Adipocyte (in vitro differentiated cells): ENCODE results near the gene DNAJC6.
"Not testable (repeated sequence)": the region's sequence is repeated elsewhere in the genome, so short reads cannot be mapped to it uniquely, and the experiment has no call there.

Experiments
- DNase-seq: peaks from one replicate; pipeline ENCODE4 v3.0.0-alpha.2; 2015; ENCODE audit warnings: low read depth
- H3K27me3 ChIP-seq: replicated peaks from 2 replicates; pipeline ENCODE4 v1.7.0; 2013; ENCODE audit warnings: mild to moderate bottlenecking, low read length, moderate library complexity; ENCODE audit not compliant: control insufficient read depth, insufficient read depth
- H3K36me3 ChIP-seq: 2 replicates; pipeline ENCODE4 v1.7.0; 2013; ENCODE audit warnings: low read length, mild to moderate bottlenecking, moderate library complexity; ENCODE audit not compliant: control insufficient read depth, insufficient read depth, severe bottlenecking
- H3K4me1 ChIP-seq: 2 replicates; pipeline ENCODE4 v1.7.0; 2013; ENCODE audit warnings: mild to moderate bottlenecking, low read length, moderate library complexity; ENCODE audit not compliant: control insufficient read depth, insufficient read depth
- H3K4me3 ChIP-seq: 2 replicates; pipeline ENCODE4 v1.7.0; 2013; ENCODE audit warnings: mild to moderate bottlenecking, low read length, moderate library complexity
- H3K9ac ChIP-seq: 2 replicates; pipeline ENCODE4 v1.7.0; 2013; ENCODE audit warnings: mild to moderate bottlenecking, low read length, moderate library complexity
- H3K9me3 ChIP-seq: 2 replicates; pipeline ENCODE4 v1.7.0; 2013; ENCODE audit warnings: mild to moderate bottlenecking, low read length, moderate library complexity; ENCODE audit not compliant: control insufficient read depth

DNAJC6 gene

GRCh38 chr1:65435987-65436386 is 126.6 kb downstream of the DNAJC6 start:
- peaks cover 27% of the 10 kb centered on the region for H3K4me1 ChIP-seq
- peak overlapping the region; percentile 55 for H3K9ac ChIP-seq
- H3K36me3 ChIP-seq, result peaks cover 35% of the 10 kb centered on the region
- DNase-seq, result peak; percentile 75
- H3K4me3 ChIP-seq, result peak overlapping the region; percentile 7
- H3K27me3 ChIP-seq, result no peaks in the 10 kb centered on the region
- H3K9me3 ChIP-seq, result no peaks in the 10 kb centered on the region

GRCh38 chr1:65437616-65438015 is 128.3 kb downstream of the DNAJC6 start:
- peaks cover 27% of the 10 kb centered on the region for H3K4me1 ChIP-seq
- no peaks in the 10 kb centered on the region for H3K27me3 ChIP-seq
- no peak for DNase-seq
- no peak overlapping the region for H3K9ac ChIP-seq
- H3K36me3 ChIP-seq, result peaks cover 22% of the 10 kb centered on the region
- H3K4me3 ChIP-seq, result no peak overlapping the region
- peaks cover 4% of the 10 kb centered on the region for H3K9me3 ChIP-seq

DNA sequence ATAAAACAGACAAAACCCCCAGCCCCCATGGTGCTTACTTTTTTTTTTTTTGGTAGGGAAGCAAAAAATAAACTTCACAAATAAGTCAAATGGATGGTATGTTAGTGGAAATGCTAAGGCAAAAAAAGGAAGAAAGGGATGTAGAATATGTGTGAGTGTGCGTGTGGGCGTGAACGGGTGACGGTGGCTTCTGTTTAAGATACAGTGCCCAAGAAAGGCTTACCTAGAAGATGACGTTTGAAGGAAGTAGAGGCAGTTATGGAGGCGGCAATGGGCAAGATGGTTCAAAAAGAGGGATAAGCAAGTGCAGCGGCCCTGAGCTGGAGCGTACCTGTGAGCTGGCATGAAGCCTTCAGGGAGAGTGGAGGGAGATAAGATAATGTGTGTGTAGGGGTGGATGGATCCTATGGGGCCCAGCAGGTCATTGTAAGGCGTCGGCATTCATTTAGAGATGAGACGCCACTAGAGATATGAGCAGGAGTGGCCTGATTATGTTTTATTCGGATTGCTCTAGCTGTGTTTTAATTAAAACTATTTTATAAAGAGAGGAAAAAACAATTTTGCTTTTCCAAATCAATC is 131.1 kb downstream of the DNAJC6 start:
- no peak for DNase-seq
- H3K4me1 ChIP-seq, result peaks cover 25% of the 10 kb centered on the region
- H3K9me3 ChIP-seq, result peaks cover 7% of the 10 kb centered on the region
- no peak overlapping the region for H3K9ac ChIP-seq
- H3K4me3 ChIP-seq, result no peak overlapping the region
- H3K27me3 ChIP-seq, result no peaks in the 10 kb centered on the region
- H3K36me3 ChIP-seq, result no peaks in the 10 kb centered on the region

GRCh38 chr1:65440915-65441314 is 131.6 kb downstream of the DNAJC6 start:
- H3K4me1 ChIP-seq, result peaks cover 20% of the 10 kb centered on the region
- peaks cover 7% of the 10 kb centered on the region for H3K9me3 ChIP-seq
- no peaks in the 10 kb centered on the region for H3K27me3 ChIP-seq
- peak; percentile 35 for DNase-seq
- H3K9ac ChIP-seq, result no peak overlapping the region
- no peak overlapping the region for H3K4me3 ChIP-seq
- no peaks in the 10 kb centered on the region for H3K36me3 ChIP-seq

DNA sequence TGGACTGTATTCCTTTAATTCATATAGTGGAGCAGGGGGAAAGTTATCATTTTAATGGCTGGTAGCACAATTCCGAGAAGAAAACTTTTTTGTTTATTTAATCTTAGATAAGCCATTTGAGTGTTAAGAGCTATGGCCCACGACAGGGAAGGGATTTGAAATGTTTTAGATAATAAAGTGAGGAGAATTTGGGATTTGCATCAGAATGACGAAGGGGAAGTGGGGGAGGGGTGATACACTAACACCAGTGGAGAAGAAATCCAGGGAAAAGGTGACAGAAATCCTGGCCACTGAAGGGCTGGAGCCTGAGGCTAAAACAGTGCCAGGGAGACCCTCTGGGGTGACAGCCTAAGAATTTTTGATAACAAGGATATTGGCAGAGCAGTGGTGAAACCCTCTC is 132.1 kb downstream of the DNAJC6 start:
- peaks cover 16% of the 10 kb centered on the region for H3K4me1 ChIP-seq
- DNase-seq, result no peak
- H3K36me3 ChIP-seq, result no peaks in the 10 kb centered on the region
- H3K9me3 ChIP-seq, result peaks cover 7% of the 10 kb centered on the region
- H3K9ac ChIP-seq, result no peak overlapping the region
- H3K27me3 ChIP-seq, result no peaks in the 10 kb centered on the region
- H3K4me3 ChIP-seq, result no peak overlapping the region

- Histone ChIP-seq H3K9me3 (peaks cover 7% of the 10 kb centered on the region), H3K27me3 (no peaks in the 10 kb centered on the region), H3K9ac (no peak overlapping the region), H3K36me3 (no peaks in the 10 kb centered on the region), H3K4me1 (peaks cover 15% of the 10 kb centered on the region), H3K4me3 (no peak overlapping the region)
- DNase-seq, result no peak
These were observed 133.1 kb downstream of the DNAJC6 start for GRCh38 chr1:65442442-65442841.

GRCh38 chr1:65443647-65444046 is 134.3 kb downstream of the DNAJC6 start:
- H3K4me3 ChIP-seq, result no peak overlapping the region
- H3K27me3 ChIP-seq, result no peaks in the 10 kb centered on the region
- no peak for DNase-seq
- no peaks in the 10 kb centered on the region for H3K36me3 ChIP-seq
- no peak overlapping the region for H3K9ac ChIP-seq
- H3K4me1 ChIP-seq, result peaks cover 15% of the 10 kb centered on the region
- peaks cover 7% of the 10 kb centered on the region for H3K9me3 ChIP-seq

DNA sequence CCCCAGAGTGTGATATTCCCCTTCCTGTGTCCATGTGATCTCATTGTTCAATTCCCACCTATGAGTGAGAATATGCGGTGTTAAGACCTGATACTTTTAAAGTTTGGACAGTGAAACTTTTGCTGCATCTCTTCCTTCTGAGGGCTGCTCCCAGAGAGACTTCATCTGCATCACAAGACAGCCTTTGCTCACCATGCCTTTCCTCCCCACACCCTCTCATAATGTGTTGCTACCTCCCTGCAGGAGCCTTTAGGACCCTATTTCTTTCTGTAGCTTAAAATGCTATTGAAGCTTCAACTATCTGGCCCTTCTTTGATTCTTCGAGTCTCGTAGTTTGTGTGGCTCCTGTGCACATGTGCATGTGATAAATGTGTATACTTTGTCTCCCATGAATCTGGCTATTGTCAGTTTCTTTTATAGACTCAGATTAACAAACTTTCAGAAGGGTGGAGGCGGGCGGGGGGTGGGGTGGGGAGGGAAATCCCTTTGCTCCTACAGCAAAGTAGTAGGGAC is 134.8 kb downstream of the DNAJC6 start:
- Histone ChIP-seq H3K36me3 (no peaks in the 10 kb centered on the region), H3K4me3 (no peak overlapping the region), H3K4me1 (peaks cover 15% of the 10 kb centered on the region), H3K27me3 (no peaks in the 10 kb centered on the region), H3K9ac (no peak overlapping the region), H3K9me3 (peaks cover 7% of the 10 kb centered on the region)
- DNase-seq, result no peak

DNA sequence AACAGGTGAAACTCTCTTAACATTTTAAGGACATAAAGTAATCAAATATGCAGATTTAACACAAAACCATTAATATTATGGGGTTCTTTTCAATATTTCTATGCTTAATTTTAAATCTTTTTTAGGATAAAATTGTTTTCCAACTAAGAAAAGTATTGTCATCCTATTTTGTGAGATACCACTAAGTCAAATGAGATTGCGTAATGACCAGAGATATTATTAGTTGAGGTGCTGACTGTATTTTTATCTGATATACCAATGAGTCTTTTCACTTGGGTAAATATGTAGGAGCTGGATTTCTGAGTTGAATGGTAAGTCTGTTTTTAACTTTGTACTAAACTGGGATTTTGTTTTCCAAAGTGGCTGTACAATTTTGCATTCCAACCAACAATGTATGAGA is 136.5 kb downstream of the DNAJC6 start:
- Histone ChIP-seq H3K27me3 (no peaks in the 10 kb centered on the region), H3K9me3 (peaks cover 7% of the 10 kb centered on the region), H3K4me3 (no peak overlapping the region), H3K9ac (no peak overlapping the region), H3K4me1 (peaks cover 9% of the 10 kb centered on the region), H3K36me3 (no peaks in the 10 kb centered on the region)
- no peak for DNase-seq

DNA sequence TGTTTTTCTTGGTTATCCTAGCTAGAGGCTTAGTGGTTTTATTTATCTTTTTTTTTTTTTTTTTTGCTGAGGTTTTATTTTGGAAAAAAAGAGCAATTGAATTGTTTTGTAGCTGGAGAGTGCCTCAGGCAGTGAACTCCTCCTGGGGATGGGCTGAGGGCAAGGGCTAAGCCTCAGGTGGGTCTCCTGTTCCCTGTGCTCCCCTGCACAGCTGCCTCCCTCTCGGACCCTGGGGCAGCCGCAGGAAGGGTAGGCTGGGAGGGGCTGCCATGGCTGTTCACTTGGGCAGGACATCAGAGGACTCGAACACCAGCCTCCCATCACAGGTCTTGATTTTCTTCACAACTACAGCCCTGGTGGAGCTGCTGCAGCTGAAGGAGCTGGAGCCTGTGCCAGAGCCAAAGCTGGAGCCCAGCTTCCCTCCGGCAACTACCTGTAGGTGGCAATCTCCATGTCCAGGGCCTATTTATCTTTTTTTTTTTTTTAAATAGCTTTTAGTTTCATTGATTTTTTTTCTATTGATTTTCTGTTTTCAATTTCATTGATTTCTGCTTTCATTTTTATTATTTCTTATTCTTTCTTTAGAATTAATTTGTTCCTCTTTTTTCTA is 140.0 kb downstream of the DNAJC6 start:
- H3K9me3 ChIP-seq, result no peaks in the 10 kb centered on the region
- no peak for DNase-seq
- no peak overlapping the region for H3K9ac ChIP-seq
- H3K4me3 ChIP-seq, result no peak overlapping the region
- H3K27me3 ChIP-seq, result no peaks in the 10 kb centered on the region
- H3K36me3 ChIP-seq, result no peaks in the 10 kb centered on the region
- H3K4me1 ChIP-seq, result no peaks in the 10 kb centered on the region

DNA sequence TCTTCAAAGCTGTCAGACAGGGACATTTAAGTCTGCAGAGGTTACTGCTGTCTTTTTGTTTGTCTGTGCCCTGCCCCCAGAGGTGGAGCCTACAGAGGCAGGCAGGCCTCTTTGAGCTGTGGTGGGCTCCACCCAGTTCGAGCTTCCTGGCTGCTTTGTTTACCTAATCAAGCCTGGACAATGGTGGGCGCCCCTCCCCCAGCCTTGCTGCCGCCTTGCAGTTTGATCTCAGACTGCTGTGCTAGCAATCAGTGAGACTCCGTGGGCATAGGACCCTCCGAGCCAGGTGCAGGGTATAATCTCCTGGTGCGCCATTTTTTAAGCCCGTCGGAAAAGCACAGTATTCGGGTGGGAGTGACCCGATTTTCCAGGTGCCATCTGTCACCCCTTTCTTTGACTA is 146.3 kb downstream of the DNAJC6 start:
- H3K9me3 ChIP-seq, DNase-seq, H3K4me3 ChIP-seq, H3K9ac ChIP-seq, H3K4me1 ChIP-seq, H3K27me3 ChIP-seq, H3K36me3 ChIP-seq: not testable (repeated sequence)

DNA sequence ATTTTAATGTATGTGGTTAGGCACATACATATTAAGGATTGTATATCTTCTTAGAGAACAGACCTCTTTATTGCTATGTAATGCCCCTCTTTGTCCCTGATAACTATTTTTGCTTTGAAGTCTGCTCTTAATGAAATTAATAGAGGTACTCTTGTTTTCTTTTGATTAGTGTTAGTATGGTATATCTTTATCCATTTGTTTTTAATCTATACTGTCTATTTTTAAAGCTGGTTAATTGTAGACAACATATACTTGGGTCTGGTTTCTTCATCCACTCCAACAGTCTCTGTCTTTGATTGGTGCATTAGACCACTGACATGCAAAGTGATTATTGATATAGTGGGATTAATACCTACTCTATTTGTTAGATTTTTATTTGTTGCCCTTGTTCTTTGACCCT is 147.1 kb downstream of the DNAJC6 start:
- no peak for DNase-seq
- H3K36me3 ChIP-seq, result no peaks in the 10 kb centered on the region
- no peaks in the 10 kb centered on the region for H3K27me3 ChIP-seq
- no peaks in the 10 kb centered on the region for H3K9me3 ChIP-seq
- no peak overlapping the region for H3K4me3 ChIP-seq
- H3K4me1 ChIP-seq, result peaks cover 7% of the 10 kb centered on the region
- no peak overlapping the region for H3K9ac ChIP-seq
